Stimulated activated naive CD8-positive, alpha-beta T cell treated with anti-CD3 and anti-CD28 coated beads, Interleukin-15, Interleukin-2, amounts not matched to agents 100 U/mL and 50 U/mL, for 24 hours (primary cell): ENCODE data around the gene ARHGEF4.

Source experiments
- ATAC-seq: fragments of 150-1000 bp; cut with Tn5 transposase; one replicate; pipeline ENCODE4 v1.10.0; 2021
- DNase-seq: peaks from one replicate; pipeline ENCODE4 v3.0.0; 2021

ARHGEF4 gene

DNA sequence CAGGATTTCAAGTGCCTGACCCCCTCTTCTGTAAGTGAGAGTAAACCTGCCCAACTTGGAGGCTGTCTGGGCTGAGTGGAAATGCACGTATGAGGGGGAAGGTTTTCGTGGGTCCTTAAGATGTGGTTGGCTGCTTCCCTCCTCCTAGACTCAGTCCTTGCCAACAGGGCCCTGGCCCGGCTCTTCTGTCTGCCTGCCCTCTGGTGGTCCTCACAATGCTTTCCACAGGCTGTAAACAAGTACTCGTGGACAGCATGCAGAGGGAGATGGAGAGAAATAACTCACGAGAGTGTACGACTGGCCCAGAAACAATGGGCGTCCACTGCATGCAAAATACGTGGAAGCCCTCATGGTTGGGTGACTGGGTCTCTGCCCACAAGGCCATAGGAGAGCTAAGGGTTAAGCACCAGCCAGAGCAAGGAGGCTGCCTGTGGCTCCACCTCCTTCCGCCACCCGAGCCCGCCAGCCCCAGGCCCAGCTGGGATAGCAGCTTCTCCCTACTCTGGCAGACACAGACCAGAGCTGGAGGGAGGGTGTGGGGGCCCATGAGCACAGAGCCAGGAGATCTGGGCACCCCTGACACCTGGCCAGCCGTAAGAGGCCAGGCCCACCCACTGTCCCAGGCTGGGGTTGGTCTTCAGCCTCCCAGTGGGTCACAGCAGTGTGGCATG is 17.0 kb upstream of the ARHGEF4 start:
- DNase-seq (no peak), ATAC-seq (no peak)

GRCh38 chr2:130820279-130820861 is 16.3 kb upstream of the ARHGEF4 start:
- no peak for DNase-seq
- ATAC-seq: no peak

DNA sequence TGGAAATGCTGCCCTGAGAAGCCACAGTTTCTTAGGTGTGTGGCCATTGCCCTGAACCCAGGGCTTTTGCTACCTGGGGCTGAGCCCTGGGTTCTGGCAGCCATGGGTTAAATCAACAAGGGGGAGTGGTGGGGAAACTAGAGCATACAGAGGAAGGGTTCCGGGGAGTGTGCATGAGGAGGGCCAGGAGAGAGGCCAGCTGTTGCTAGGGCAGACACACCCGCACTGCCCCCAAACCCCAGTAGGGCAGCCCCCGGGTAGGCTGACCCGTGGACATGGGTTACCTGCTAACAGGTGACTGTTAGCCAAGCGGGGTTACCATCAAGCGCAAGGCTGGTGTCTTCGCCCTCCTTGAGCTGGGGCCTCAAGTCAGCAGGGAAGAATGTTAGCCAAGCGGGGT is 14.8 kb upstream of the ARHGEF4 start:
- ATAC-seq (no peak), DNase-seq (no peak)

GRCh38 chr2:130822766-130823165 is 13.9 kb upstream of the ARHGEF4 start:
- DNase-seq (no peak), ATAC-seq (no peak)

DNA sequence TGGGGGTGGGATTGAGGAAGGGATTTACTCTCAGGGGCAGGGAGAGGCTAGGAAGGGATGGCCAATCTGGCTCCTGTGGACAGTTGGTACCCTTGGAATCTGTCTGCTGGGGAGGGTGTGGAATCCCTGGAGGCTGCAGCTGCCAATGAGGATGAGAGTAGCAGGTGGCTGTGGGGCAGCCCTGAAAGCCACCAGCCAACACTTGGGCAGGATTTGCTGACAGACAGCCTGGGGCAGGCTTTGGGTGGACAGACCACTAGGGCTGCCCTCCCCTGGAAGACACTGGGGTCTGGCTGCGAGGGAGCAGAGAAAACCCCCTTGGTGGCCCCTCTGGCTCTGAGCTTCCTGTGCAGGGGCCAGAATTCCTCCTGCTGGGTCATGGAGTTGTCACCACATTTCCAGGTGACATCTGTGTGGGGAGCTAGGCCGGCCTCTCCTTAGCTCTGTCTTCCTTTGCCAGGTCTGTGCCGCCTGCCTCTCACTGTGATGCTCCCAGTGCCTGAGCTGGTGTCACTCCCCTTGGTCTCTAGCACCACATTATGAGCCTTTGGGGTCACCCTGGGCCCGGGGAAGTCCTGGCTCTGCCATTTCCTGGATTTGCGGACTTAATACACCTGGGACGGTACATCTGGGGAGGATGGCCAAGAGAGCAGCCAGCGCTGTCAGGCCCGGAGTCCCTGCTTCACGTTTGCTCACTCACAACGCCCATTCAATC is 13.4 kb upstream of the ARHGEF4 start:
- ATAC-seq (no peak), DNase-seq (no peak)

DNA sequence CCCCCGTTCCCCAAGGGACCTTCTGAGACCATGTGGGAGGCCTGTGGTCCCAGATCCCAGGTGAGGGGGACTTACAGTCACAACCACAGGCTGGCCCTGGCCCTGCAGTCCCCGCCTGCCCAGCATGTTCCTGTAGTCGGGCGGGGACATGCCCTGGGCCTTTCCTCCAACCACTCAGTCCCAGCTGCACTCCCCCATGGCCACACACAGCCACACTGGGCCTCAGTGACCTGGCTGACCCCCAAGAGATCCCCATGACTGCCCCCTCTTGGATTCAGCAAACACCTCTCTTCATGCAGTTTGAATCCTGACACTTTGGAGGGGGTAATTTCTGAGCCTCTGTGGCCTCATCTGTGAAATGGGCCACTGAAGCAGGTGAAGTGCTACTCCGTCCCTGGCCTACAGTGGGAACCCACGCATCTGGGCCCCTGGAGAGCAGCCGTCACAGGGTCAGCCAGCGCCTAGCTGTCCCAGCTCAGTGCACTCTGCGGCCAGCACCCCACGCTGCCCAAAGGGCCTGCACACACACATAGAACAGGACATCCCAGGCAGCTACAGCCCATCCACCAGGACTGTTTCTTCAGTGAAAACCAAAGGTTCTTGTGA is 12.7 kb upstream of the ARHGEF4 start:
- peak; percentile 35 for DNase-seq
- ATAC-seq: peak; percentile 30

- ATAC-seq (peak; percentile 92), DNase-seq (peak; percentile 63)
These were observed 12.1 kb upstream of the ARHGEF4 start for GRCh38 chr2:130824492-130825061.

DNA sequence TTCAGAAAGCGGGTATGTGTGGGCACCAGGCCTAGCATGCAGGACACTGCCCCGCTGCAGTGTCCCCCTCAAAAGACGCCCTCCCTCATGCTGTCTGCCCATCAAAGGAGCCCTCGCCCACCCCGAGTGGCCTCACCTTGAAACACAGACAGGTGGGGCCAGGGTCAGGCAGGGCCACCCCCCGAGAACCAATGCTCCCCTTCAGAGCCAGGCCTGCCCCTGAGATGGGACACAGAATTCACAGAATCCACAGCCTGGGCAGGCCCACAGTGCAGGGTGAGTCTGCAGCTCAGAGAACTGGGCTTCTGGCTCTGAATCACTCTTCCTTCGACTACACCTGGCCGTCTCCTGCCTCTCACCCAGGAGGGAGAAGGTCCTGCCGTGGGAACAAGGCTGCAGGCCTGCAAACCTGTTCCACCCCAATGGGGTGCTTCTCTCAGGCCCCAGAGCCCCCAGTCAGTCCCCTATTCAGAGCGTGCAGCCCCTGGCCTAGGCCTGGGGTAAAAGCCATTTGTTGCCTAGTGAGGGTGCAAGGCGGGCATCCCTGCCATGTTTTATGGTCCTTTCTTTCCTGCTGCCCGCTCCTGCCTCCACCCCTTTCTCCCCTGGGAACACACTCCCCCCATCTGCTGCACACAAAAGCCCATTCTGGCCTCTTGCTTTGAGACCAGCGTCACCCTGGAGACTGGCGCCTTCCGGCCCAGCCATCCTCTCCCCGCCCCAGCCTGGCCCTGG is 11.3 kb upstream of the ARHGEF4 start:
- ATAC-seq: no peak

GRCh38 chr2:130825966-130826253 is 10.8 kb upstream of the ARHGEF4 start:
- DNase-seq: no peak

More for the DNA sequence above, 11.3 kb upstream of the ARHGEF4 start:
- no peak for DNase-seq

DNA sequence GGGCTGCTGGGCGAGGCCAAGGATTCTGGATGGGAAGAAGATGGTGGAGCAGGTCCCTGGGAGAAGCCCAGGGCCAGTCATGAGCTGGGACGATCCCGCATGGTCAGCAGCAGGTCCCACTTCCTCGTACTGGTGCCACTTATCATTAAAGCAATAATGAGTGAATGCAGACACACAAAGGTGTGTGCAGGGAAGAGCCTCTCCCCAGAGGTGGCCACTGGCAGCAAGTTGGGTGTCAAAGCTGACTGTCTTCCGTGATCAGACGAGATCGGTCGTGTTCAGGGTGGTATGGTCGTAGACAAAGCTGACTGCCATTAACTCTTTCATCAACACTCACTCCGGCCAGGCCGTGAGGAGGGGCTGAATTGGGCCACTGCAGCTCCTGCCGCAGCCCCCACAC is 10.3 kb upstream of the ARHGEF4 start:
- ATAC-seq (no peak), DNase-seq (no peak)

More at GRCh38 chr2:130825966-130826253, 10.8 kb upstream of the ARHGEF4 start:
- no peak for ATAC-seq

- no peak for DNase-seq
- ATAC-seq: no peak
These were observed 9.8 kb upstream of the ARHGEF4 start for GRCh38 chr2:130826821-130827501.

- no peak for ATAC-seq
- no peak for DNase-seq
These were observed 9.0 kb upstream of the ARHGEF4 start for GRCh38 chr2:130827502-130828251.

GRCh38 chr2:130828461-130828860 is 8.3 kb upstream of the ARHGEF4 start:
- ATAC-seq (no peak), DNase-seq (no peak)

DNA sequence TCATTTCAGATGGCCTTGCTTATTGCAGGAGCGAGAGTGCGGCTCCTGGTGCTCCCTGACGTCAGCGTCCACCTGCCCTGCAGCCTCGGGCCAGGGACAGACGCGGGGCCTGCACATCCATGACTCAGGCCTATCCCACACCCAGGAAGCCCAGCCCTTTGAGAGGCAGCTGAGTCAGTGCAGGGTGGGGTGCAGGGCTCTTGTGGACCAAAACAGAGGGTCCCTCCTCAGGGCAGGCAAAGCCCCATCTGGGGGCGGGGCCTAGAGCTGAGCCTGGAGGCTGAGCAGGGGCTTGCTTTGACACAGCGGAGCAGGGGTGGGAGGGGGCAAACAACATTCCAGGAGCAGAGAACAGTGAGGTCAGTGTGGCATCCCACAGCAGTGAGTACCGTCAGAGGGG is 7.7 kb upstream of the ARHGEF4 start:
- no peak for DNase-seq
- no peak for ATAC-seq

- no peak for ATAC-seq
These were observed 6.2 kb upstream of the ARHGEF4 start for GRCh38 chr2:130830538-130830937.

GRCh38 chr2:130831356-130831755 is 5.4 kb upstream of the ARHGEF4 start:
- DNase-seq (no peak), ATAC-seq (no peak)

More at GRCh38 chr2:130830538-130830937, 6.2 kb upstream of the ARHGEF4 start:
- no peak for DNase-seq

DNA sequence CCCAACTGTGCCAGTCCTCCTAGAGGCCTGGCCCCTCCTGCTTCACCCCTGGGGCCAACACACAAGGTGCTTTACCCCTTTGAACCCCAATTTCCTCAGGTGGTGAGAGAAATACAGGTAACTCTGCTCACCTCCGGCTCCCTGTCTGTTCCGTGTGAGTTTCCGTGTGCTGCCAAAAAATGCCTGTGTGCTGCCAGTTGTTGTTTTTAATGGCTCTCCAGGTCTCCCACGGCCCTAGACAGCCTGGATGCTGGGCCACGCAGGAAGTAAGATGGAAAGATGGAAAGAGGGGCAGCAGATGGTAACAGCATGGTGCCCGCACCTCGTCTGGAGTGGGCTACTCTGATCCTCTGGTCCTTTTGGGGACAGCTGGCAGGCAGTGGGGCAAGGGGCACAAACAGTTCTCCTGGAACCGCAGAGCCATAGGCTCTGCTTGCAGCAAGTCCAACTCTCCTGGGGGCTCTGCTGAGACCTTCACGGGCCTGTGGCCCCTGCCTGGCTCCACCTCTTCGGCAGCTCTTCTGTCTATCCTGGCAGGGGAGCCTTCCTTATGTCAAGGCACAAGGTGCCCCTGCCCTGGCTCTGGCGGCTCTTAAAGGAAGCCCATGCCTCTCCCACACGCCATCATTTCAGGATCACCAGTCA is 4.3 kb upstream of the ARHGEF4 start:
- DNase-seq: no peak
- ATAC-seq: no peak

- ATAC-seq (no peak), DNase-seq (no peak)
These were observed 2.4 kb upstream of the ARHGEF4 start for GRCh38 chr2:130834091-130834930.
